ENCODE data around the gene TUBGCP3. TPM values are rescaled to one million over a fixed set of nuclear protein-coding genes. Genes with fewer than 3 reads are reported as not detected.

The TUBGCP3 gene
- total and polyA plus RNA-seq, 2 donors (not counting 1 experiment from before 2014, with no cell fraction given) = 30.6 to 65.1 TPM

DNA sequence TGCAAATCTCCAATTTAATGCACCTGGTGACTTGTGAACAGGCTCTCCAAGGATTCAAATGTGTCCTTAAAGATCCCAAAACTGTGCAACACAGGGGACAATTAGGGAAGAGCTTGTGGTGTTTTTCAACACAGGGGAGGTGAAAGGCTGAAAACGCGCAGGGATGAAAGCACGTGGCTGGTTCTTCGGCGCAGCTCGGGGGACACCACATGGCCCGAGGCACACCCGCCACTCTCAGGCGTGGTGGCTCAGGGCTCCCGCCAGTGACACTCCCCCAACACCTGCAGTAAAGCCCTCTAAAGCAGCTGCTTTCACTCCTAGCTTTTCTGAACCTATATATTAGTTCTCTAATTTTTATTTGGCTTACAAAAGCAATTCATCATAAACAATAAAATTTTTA is 119.9 kb downstream of the TUBGCP3 start:
- H4K20me1 ChIP-seq (ENCODE audit: control insufficient read depth, insufficient read depth, low read length, poor library complexity, severe bottlenecking) = no peaks in the 10 kb centered on the region
- Mint-ChIP-seq H3K27ac (no peak overlapping the region), H3K4me3 (no peak overlapping the region), H3K27me3 (no peaks in the 10 kb centered on the region), H3K4me1 (no peaks in the 10 kb centered on the region), H3K9me3 (ENCODE audit: insufficient read depth) (peaks cover 6% of the 10 kb centered on the region)
- ChIA-PET CTCF (interaction anchor here (0.7 kb wide), 1 partner anchor 139 kb away, joined by 3 read pairs; no protein-coding TSS in a partner anchor), POLR2A (no interaction called here)
- intact Hi-C loops (cut with micrococcal nuclease) = no loop called here
- no peak for TF ChIP-seq EZH2 (IDR thresholded peaks at IDR 0.05; ENCODE audit: borderline replicate concordance, insufficient read depth, low read depth, low read length, poor library complexity, severe bottlenecking)
- TF ChIP-seq, protein P1, sequence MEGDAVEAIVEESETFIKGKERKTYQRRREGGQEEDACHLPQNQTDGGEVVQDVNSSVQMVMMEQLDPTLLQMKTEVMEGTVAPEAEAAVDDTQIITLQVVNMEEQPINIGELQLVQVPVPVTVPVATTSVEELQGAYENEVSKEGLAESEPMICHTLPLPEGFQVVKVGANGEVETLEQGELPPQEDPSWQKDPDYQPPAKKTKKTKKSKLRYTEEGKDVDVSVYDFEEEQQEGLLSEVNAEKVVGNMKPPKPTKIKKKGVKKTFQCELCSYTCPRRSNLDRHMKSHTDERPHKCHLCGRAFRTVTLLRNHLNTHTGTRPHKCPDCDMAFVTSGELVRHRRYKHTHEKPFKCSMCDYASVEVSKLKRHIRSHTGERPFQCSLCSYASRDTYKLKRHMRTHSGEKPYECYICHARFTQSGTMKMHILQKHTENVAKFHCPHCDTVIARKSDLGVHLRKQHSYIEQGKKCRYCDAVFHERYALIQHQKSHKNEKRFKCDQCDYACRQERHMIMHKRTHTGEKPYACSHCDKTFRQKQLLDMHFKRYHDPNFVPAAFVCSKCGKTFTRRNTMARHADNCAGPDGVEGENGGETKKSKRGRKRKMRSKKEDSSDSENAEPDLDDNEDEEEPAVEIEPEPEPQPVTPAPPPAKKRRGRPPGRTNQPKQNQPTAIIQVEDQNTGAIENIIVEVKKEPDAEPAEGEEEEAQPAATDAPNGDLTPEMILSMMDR (IDR thresholded peaks at IDR 0.05) = no peak
- H3K4me3 ChIP-seq (ENCODE audit: control extremely low read depth in 1 of 5, extremely low read depth in 1 of 5, insufficient read depth in 1 of 5, low read depth in 2 of 5, low read length in 4 of 5) = no peak overlapping the region
- ATAC-seq (ENCODE audit: low read depth) (no peak), DNase-seq (no peak)
- no peaks in the 10 kb centered on the region for H3K4me1 ChIP-seq (ENCODE audit: control insufficient read depth in 2 of 2, insufficient read depth in 2 of 2, low read length in 2 of 2)
- no peak overlapping the region for H3K9ac ChIP-seq (ENCODE audit: low read length)
- no peak overlapping the region for H3K27ac ChIP-seq (ENCODE audit: low read length in 2 of 2)
- H3K36me3 ChIP-seq (replicated peaks in 1 of 2; ENCODE audit: control extremely low read depth in 1 of 2, control insufficient read depth in 1 of 2, extremely low read depth in 1 of 2, insufficient read depth in 2 of 2, low read length in 1 of 2) = no peaks in the 10 kb centered on the region
- no peaks in the 10 kb centered on the region for H3K27me3 ChIP-seq (replicated peaks in 1 of 4; ENCODE audit: control extremely low read depth in 1 of 4, control insufficient read depth in 3 of 4, insufficient read depth in 4 of 4, low read length in 3 of 4)
- no peak overlapping the region for H2AFZ ChIP-seq (ENCODE audit: insufficient read depth, low read depth, low read length, poor library complexity, severe bottlenecking)
- no peak overlapping the region for H3K4me2 ChIP-seq (replicated peaks; ENCODE audit: low read depth, low read length, poor library complexity, severe bottlenecking)
- peaks cover 0 to 4% (median 0%) of the 10 kb centered on the region in 3 donors for H3K9me3 ChIP-seq (ENCODE audit: control extremely low read depth in 1 of 3, control insufficient read depth in 2 of 3, insufficient read depth in 1 of 3, low read length in 2 of 3)
- WGBS (ENCODE audit: insufficient coverage) = 97% methylated on average over 9 of the region's 10 CpGs
- no peaks in the 10 kb centered on the region for H3K79me2 ChIP-seq (ENCODE audit: control insufficient read depth, insufficient read depth, low read length)

DNA sequence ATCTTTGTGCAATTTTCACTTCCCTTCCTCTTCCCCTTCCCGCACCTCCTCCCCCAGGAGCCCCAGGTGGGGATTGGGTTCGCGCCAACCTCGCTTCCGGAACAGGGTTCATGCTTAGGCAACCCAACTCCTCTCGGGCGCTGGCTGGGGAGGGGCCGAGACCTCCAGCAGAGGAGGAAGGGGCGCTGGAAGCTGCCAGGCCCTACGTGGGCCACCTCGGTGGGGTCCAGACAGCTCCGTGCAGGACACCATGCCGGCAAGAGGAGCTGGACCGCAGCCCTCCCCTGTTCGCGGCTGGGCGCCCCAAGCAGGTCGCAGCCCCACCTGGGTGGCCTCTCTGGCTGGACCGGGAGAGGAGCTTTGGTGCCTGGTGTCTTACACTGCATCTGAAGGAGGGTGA is 120.7 kb downstream of the TUBGCP3 start:
- Histone ChIP-seq H3K4me1 (ENCODE audit: control insufficient read depth in 2 of 2, insufficient read depth in 2 of 2, low read length in 2 of 2) (no peaks in the 10 kb centered on the region), H4K20me1 (ENCODE audit: control insufficient read depth, insufficient read depth, low read length, poor library complexity, severe bottlenecking) (no peaks in the 10 kb centered on the region), H3K36me3 (replicated peaks in 1 of 2; ENCODE audit: control extremely low read depth in 1 of 2, control insufficient read depth in 1 of 2, extremely low read depth in 1 of 2, insufficient read depth in 2 of 2, low read length in 1 of 2) (no peaks in the 10 kb centered on the region), H3K27ac (ENCODE audit: low read length in 2 of 2) (no peak overlapping the region), H3K79me2 (ENCODE audit: control insufficient read depth, insufficient read depth, low read length) (no peaks in the 10 kb centered on the region), H2AFZ (ENCODE audit: insufficient read depth, low read depth, low read length, poor library complexity, severe bottlenecking) (no peak overlapping the region), H3K9ac (ENCODE audit: low read length) (no peak overlapping the region), H3K4me2 (replicated peaks; ENCODE audit: low read depth, low read length, poor library complexity, severe bottlenecking) (no peak overlapping the region), H3K4me3 (ENCODE audit: control extremely low read depth in 1 of 5, extremely low read depth in 1 of 5, insufficient read depth in 1 of 5, low read depth in 2 of 5, low read length in 4 of 5) (no peak overlapping the region), H3K27me3 (replicated peaks in 1 of 4; ENCODE audit: control extremely low read depth in 1 of 4, control insufficient read depth in 3 of 4, insufficient read depth in 4 of 4, low read length in 3 of 4) (no peaks in the 10 kb centered on the region), H3K9me3 (ENCODE audit: control extremely low read depth in 1 of 3, control insufficient read depth in 2 of 3, insufficient read depth in 1 of 3, low read length in 2 of 3) (peaks cover 0 to 5% (median 4%) of the 10 kb centered on the region in 3 donors)
- no peaks in the 10 kb centered on the region for H3K27me3 Mint-ChIP-seq
- ChIA-PET POLR2A (no interaction called here), CTCF (interaction anchor here (0.7 kb wide), 1 partner anchor 140 kb away, joined by 3 read pairs; no protein-coding TSS in a partner anchor)
- WGBS (ENCODE audit: insufficient coverage) = 96% methylated on average over 18 of the region's 19 CpGs
- no peak for TF ChIP-seq EZH2 (IDR thresholded peaks at IDR 0.05; ENCODE audit: borderline replicate concordance, insufficient read depth, low read depth, low read length, poor library complexity, severe bottlenecking)
- TF ChIP-seq, protein P1 (IDR thresholded peaks at IDR 0.05) = no peak
- intact Hi-C loops (cut with micrococcal nuclease) = no loop called here
- no peak for DNase-seq
- no peak overlapping the region for H3K4me3 Mint-ChIP-seq
- no peak for ATAC-seq (ENCODE audit: low read depth)
- H3K27ac Mint-ChIP-seq = no peak overlapping the region
- no peaks in the 10 kb centered on the region for H3K4me1 Mint-ChIP-seq
- H3K9me3 Mint-ChIP-seq (ENCODE audit: insufficient read depth) = peaks cover 7% of the 10 kb centered on the region

Measured in B cell (primary cell).